K562 treated with DMSO at 1 percent for 12 hours (cell line): ENCODE measurements around the gene GLYATL3. TPM values are rescaled to one million over a fixed set of nuclear protein-coding genes. Genes with fewer than 3 reads are reported as not detected.

Experiments
- total RNA-seq: library from RNA; unstranded; fragments of 300-600 nt; gene quantifications from 2 replicates; pipeline ENCODE4 v1.2.3, GENCODE V29; 2022; ENCODE audit not compliant: insufficient read depth

Gene GLYATL3
- total RNA-seq = not detected in 2 replicates

GRCh38 chr6:49499623-49500022 is at the start of gene GLYATL3:
TSS of gene GLYATL3 (plus strand) at chr6:49499923. CDS start at chr6:49511991, 12,068 bp downstream.

GRCh38 chr6:49462927-49463611 is 36.7 kb upstream of the GLYATL3 start, which contains the start of the genes CENPQ and MMUT:
TSS of gene CENPQ (plus strand) at chr6:49463370. CDS start at chr6:49470177, 6,807 bp downstream.
TSS of gene MMUT (minus strand) at chr6:49463253. CDS start at chr6:49459466, 3,787 bp downstream.

GRCh38 chr6:49550492-49551077 is 50.9 kb downstream of the GLYATL3 start, which contains the start of gene C6orf141:
TSS of gene C6orf141 (plus strand) at chr6:49550668. CDS start at chr6:49550793, 125 bp downstream.

Other genes starting within 250 kb of the GLYATL3 start
- gene MMUT, start 36.7 kb upstream of the GLYATL3 start, total RNA-seq = 8.4 and 20.3 TPM in 2 replicates
- 12.9 and 19.6 TPM in 2 replicates for gene CENPQ, start 36.6 kb upstream of the GLYATL3 start, total RNA-seq
- gene C6orf141, start 50.7 kb downstream of the GLYATL3 start, total RNA-seq = not detected in 2 replicates
- gene RHAG, start 136.9 kb downstream of the GLYATL3 start, total RNA-seq = 78.2 and 112 TPM in 2 replicates
- gene CRISP2, start 213.6 kb downstream of the GLYATL3 start, total RNA-seq = not detected in 2 replicates
- 0.39 and 1.2 TPM in 2 replicates for gene CRISP3, start 244.5 kb downstream of the GLYATL3 start, total RNA-seq